AG08396 (cell line): ENCODE measurements around the gene DTX1.

Source experiments
- DNase-seq: peaks from one replicate; pipeline ENCODE4 v3.0.0; 2012; ENCODE audit warnings: low spot score, mixed read lengths

The DTX1 gene

GRCh38 chr12:113055594-113056380 is 743 bp upstream of the DTX1 start:
- DNase-seq, result no peak

DNA sequence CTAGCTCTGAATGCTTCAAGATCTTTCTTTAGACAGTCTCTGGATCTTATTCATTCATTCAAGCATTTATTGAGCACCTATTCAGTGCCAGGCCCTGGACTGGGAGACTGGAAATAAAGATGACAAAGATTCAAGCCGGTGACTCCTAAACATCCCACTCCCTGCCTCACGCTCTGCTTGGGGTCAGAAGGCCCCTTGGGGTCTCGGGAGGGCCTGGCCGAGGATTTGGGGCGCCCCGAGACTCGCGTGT is 224 bp upstream of the DTX1 start:
- peak; percentile 14 for DNase-seq

DNA sequence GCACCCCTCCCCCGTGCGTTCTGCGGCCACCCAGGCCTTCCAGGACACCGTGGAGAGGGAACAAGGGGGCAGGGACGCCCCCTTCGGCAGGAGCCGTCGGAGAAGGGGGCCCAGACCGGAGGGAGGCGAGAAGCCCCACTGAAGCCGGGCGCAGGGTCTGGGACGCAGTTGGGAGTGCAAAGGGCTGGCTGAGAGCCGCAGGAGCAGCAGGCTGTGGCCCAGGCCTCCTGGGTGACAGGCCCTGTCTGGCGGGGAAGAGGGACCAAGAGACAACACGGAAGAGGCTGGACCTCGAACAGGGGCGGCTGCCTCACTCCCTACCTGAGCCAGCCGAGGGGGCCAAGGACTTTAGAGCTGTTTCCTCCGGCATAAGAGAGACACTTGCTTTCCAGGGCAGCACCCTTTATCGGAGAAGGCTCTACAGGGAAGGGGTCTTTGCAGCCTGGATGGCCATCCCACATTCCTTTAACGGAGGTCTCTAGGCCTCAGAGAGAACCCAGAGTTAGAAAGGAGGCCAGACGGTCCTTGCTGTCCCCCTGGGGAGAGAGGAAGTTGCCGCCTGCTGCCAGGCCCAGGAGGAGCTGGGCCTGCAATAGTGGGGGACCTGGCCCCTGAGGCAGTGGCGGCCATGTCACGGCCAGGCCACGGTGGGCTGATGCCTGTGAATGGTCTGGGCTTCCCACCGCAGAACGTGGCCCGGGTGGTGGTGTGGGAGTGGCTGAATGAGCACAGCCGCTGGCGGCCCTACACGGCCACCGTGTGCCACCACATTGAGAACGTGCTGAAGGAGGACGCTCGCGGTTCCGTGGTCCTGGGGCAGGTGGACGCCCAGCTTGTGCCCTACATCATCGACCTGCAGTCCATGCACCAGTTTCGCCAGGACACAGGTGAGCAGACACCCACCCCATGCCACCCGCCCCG is 1.3 kb downstream of the DTX1 start:
- no peak for DNase-seq

DNA sequence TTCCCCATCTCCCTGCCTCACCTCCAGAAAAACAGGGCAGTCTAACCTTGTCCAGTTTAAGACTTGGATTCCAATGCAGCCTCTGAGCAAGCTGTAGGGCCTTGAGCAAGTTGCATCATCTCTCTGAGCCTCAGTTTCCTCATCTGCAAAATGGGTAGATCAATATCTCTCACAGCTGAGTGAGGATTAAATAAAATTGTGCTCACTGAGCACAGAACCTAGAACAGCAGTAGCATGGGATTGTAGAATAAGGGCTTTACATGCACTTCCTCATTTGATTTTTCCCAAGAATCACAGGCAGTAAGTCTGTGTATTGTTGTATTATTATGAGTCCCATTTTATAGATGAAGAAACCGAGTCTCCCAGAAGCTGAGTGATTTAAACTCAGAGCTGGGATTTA is 2.0 kb downstream of the DTX1 start:
- no peak for DNase-seq

DNA sequence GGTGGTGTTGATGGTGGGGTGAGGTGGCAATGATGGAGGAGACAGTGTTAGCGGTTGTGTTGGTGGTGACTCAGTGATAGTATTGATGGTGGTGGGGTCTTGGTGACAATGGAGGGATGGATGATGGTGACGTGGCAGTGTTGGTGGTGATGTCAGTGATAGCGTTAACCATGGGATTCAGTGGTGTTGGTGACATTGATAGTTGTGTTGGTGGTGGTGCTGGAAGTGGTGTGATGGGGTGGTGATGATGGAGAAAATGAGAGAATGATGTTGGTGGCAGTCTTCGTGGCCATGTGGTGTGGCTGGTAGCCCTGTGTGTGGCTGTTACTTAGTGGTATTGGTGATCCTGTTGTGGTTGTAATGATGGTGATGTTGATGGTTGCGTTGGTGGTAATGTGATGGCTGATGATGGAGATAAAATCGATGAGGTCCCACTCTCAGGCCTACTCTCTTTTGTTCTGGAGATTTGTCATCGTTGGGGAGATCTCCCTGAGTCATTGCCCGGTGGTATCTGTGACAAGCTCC is 2.6 kb downstream of the DTX1 start:
- DNase-seq, result no peak

DNA sequence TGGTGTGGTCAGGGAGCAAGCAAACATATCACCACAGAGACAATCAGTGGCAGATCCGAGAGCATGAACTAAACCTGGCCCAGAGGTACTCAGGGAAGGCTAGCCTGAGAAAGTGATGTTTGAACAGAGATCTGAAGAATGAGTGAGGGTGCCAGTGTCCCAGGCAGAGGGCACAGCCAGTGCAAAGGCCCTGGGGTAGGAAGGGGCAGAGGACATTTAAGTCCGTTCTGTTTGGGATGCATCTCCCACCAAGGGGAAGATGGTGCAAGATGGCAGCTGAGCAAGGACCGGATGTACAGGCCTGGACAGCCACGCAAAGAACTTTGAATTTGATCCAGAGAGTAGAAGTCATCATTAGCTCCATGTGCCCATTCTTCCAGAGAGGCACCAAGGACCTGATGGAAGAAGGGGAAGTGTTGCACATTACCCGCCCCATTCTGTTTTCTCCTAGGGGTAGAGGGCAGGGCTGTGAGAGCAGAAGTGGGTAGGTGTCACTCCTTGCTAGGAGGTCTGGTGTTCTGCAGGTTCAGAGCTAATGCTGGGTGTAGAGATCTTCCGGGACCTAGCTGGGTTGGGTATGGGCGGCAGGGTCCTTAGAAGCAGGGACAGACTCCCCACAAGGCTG is 3.9 kb downstream of the DTX1 start:
- no peak for DNase-seq

- no peak for DNase-seq
Measured at GRCh38 chr12:113061061-113061694, 4.6 kb downstream of the DTX1 start.

DNA sequence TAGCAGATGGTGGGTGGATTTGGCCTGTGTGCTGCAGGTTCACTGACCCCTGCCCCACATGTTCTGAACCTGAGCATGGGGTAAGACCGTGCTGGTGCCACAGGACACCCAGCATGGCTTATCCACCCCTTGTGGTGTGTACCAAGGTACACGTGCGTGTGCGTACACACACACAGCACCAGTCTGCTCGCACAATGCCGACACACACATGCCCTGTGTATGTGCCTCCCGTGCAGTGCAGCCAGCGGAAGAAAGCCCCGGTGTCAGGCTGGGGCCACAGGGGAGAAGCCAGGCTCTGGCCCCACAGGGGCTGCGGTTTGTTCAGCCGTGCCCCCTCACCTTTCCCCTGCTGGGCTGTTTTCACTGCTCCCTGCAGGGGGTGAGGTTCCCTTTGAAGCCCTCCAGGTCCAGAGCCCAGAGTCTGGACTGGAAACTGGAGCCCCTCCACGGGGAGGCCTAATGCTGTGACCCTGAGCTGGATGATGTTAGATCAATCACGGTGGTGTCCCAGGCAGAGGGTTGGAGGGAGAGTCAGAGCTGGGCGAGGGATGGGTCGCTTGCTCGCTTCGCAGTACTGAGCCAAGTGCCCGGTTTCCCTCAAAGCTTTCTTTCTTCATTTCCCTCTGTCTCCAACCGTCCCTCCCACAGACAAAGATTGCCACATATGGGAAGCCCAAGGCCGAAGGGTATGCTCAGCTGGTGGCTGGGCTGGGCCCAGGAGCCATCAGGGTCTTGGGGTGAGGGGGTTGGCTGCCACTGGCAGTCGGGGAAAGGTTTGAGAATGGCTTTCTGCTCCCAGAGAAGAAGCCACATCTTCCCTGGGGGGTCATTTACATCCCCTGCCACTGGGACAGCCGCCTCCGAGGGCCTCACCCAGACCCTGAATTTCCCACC is 6.2 kb downstream of the DTX1 start:
- no peak for DNase-seq

GRCh38 chr12:113063396-113064350 is 7.1 kb downstream of the DTX1 start:
- DNase-seq, result no peak

- no peak for DNase-seq
Measured at GRCh38 chr12:113064395-113065125, 8.0 kb downstream of the DTX1 start.

DNA sequence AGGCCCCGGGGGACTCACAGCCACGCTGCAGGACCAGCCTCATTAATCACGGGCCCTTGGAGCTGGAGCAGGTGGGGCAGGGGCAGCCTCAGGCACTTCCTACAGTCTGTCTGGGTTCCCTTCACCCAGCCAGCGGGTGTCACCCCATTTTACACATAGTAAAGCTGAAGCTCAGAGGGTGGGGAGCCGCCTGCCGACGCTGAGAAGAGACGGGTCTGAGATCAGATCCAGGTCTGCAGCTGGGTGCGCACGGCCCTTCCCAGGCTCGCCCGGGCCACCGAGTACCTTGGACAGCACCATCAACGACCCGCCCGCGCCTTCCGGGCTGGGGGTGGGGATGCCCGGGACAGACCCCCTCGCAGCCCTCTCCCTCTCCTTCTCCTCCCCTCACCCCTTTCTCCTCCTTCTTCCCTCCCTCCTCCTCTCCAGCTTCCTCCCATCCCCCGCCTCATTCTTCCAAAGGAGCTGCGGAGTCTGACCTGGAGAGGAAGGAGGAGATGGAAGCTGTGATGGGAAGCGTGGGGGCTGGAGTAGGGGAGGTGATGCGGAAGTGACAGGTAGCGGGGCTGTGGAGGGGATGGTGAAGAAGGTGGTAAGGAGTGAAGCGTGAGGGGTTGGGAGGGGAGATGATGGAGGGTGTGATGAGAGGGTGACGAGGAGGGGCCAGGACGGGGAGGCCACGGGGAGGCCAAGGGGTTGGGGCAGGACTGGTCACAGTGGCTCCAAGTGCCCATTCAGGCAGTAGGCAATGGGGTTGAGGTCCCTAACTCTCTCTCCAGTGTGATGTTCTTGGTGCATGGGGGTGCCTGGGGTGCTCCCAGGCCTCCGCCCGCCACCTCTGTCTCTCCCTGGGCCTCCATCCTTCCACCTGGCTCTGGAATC is 8.8 kb downstream of the DTX1 start:
- peak; percentile 58 for DNase-seq

DNA sequence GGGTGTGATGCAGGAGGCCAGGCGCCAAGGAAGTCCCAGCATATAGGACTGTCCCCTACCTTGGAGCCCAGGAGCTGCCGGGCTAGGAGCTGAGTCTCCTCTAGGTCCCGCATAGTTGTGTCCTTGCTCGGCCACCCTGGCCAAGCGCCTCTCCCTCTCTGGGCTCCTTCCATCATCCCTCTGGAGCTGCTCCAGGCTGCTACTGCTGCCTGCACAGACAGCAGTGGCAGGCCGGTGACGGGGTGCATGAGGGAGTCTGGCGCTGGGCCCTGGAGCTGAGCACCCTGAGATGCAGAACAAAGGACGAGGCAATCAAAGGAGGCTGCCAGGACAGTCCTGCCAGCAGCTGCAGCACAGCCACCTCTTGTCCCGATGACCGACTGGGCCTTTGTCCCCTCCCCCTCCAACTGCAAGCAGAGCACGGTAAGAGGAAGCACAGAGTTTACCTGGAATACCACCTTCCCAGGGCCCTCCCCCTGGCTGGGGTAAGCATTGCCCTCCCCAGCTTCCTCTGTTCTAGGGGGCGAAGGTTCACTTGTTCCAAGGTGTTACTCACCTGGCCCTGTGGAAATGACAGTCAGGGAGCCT is 10.4 kb downstream of the DTX1 start:
- no peak for DNase-seq

- no peak for DNase-seq
Measured at GRCh38 chr12:113067987-113068935, 11.7 kb downstream of the DTX1 start.

DNA sequence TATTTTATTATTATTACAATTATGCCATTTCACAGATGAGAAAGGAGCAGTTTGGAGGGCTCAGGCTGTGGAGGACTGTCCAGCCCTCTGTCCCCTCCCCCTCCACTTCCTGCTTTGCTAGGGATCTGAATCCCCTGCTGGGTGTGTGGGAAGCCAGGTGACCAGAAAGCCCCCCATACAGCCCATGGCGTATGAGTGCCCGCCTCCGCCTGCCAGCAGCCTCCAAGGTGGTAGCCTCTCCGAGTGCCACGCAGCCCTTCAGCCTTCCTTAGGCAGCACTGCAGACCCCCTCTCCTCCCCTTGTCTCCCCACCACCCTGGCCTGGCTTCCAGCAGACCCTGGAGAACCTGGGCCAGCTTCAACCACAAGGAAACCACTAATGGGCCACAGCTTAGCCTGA is 12.6 kb downstream of the DTX1 start:
- DNase-seq, result no peak

- DNase-seq, result no peak
Measured at GRCh38 chr12:113069751-113070116, 13.2 kb downstream of the DTX1 start.

DNA sequence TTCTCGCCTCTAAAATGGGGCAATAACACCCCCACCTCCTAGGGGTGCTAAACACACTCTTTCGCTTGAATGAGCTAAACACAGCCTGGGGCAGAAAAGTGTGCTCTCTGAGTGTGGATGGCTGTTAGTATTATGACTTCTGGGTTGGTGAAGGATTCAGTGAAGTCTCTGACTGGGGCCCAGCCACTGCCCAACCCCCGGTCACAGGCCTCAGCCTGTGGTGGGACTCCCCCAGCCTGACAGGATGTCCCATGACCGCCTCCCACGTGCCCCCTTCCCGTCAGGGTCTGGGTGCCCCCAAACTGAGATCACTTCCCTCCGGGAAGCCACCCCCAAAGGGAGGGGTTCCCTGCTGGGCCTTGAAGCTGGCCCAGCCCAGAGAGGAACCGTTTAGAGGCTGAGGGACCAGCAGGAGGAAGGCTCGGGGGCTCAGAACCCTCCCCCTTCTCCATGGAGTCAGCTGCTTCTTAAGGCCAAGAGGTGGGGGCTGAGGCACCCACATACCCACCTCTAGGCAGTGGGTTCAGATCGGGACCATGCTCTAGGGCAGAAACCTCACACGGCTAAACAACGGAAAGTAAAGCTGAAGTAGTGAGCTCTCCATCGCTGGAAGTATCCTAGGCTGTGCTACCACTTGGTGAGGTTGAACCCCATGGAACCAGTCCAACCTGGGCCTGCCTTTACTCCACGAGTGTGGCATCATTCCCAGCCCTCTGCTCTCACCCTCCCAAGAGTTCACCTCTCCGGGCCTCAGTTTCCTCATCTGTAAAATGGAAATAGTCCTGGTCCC is 13.8 kb downstream of the DTX1 start:
- DNase-seq, result no peak
